Measurements from ENCODE around the gene RNF7. TPM values are rescaled to one million over a fixed set of nuclear protein-coding genes. Genes with fewer than 3 reads are reported as not detected.

Gene RNF7
- total and polyA plus RNA-seq, 2 of the 8 experiments (the other 6 are each of a cell fraction or from before 2014, with no cell fraction given) = 78.4 to 113 TPM

GRCh38 chr3:141710888-141711616, 27.0 kb upstream of the RNF7 start:
- no peak overlapping the region for H3K23ac ChIP-seq (ENCODE audit: insufficient read length)
- no peak overlapping the region for H4K8ac ChIP-seq (ENCODE audit: extremely low read depth, insufficient read depth, low read length)
- no peaks in the 10 kb centered on the region for H3K79me1 ChIP-seq (ENCODE audit: low read depth, low read length)
- no peak overlapping the region for H2AFZ ChIP-seq (ENCODE audit: low read length)
- no peak overlapping the region for H3K4ac ChIP-seq (replicated peaks; ENCODE audit: insufficient read length, low read depth, low read length)
- no peak overlapping the region for H3K4me3 ChIP-seq (ENCODE audit: extremely low read depth in 1 of 4, insufficient read depth in 2 of 4, low read depth in 3 of 4, low read length in 4 of 4)
- no peak overlapping the region for H2BK12ac ChIP-seq (ENCODE audit: low read depth, low read length)
- H3K27ac ChIP-seq (ENCODE audit: low read depth, low read length) = no peak overlapping the region
- no peaks in the 10 kb centered on the region for H4K20me1 ChIP-seq (replicated peaks in 1 of 2; ENCODE audit: control insufficient read depth in 1 of 2, insufficient read depth in 2 of 2, low read length in 2 of 2)
- H3K9me3 ChIP-seq (ENCODE audit: insufficient read depth in 2 of 2, low read depth in 1 of 2, low read length in 1 of 2) = peaks cover 0 to 4% of the 10 kb centered on the region in 2 experiments; a peak in 1 of 4 replicates
- no peak overlapping the region for H3K56ac ChIP-seq (replicated peaks; ENCODE audit: insufficient read length, low read depth, low read length)
- ChIA-PET POLR2A (ENCODE audit: partially characterized antibody) (no interaction called here), CTCF (ENCODE audit: partially characterized antibody) (no interaction called here)
- H3K4me1 ChIP-seq (replicated peaks in 1 of 4; ENCODE audit: control insufficient read depth in 3 of 4, insufficient read depth in 4 of 4, low read length in 3 of 4) = no peaks in the 10 kb centered on the region
- H3K14ac ChIP-seq (ENCODE audit: insufficient read length) = no peak overlapping the region
- no peaks in the 10 kb centered on the region for H3K36me3 ChIP-seq (ENCODE audit: control insufficient read depth in 2 of 4, insufficient read depth in 4 of 4, low read length in 3 of 4)
- no peaks in the 10 kb centered on the region for H3K23me2 ChIP-seq (ENCODE audit: low read depth, low read length)
- H3K27me3 ChIP-seq (replicated peaks in 1 of 4; ENCODE audit: control insufficient read depth in 3 of 4, extremely low read depth in 1 of 4, insufficient read depth in 3 of 4, low read length in 3 of 4) = no peaks in the 10 kb centered on the region
- no peaks in the 10 kb centered on the region for H3K79me2 ChIP-seq (ENCODE audit: control insufficient read depth in 1 of 2, insufficient read depth in 2 of 2, low read length in 2 of 2)
- DNase-seq (ENCODE audit: low read depth in 1 of 2, low spot score in 2 of 2) (no peak), FAIRE-seq (no peak)
- TF ChIP-seq KDM4A (IDR thresholded peaks at IDR 0.05; ENCODE audit: low read depth, low read length, severe bottlenecking) (no peak), SUZ12 (IDR thresholded peaks at IDR 0.05; ENCODE audit: low read length) (no peak), CBX5 (IDR thresholded peaks at IDR 0.05; ENCODE audit: low read depth, low read length) (no peak), BACH1 (IDR thresholded peaks at IDR 0.05; ENCODE audit: low read length) (no peak), GTF2F1 (IDR thresholded peaks at IDR 0.05; ENCODE audit: borderline replicate concordance, low read depth, low read length) (no peak), HDAC6 (IDR thresholded peaks at IDR 0.05; ENCODE audit: low read depth, low read length) (no peak), TBP (IDR thresholded peaks at IDR 0.05; ENCODE audit: low read depth, low read length) (no peak), SIX5 (IDR thresholded peaks at IDR 0.05; ENCODE audit: low read depth, low read length) (no peak), SIRT6 (IDR thresholded peaks at IDR 0.05; ENCODE audit: low read length) (no peak), KDM5A (IDR thresholded peaks at IDR 0.05; ENCODE audit: low read length) (no peak)
- TF ChIP-seq, protein P1, sequence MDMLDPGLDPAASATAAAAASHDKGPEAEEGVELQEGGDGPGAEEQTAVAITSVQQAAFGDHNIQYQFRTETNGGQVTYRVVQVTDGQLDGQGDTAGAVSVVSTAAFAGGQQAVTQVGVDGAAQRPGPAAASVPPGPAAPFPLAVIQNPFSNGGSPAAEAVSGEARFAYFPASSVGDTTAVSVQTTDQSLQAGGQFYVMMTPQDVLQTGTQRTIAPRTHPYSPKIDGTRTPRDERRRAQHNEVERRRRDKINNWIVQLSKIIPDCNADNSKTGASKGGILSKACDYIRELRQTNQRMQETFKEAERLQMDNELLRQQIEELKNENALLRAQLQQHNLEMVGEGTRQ (IDR thresholded peaks at IDR 0.05; ENCODE audit: low read length) = no peak
- no peak overlapping the region for H2BK15ac ChIP-seq (ENCODE audit: low read length)
- no peak overlapping the region for H2AK5ac ChIP-seq (ENCODE audit: low read depth, low read length)
- no peak overlapping the region for H2BK120ac ChIP-seq (replicated peaks; ENCODE audit: low read depth, low read length)
- H3K4me2 ChIP-seq (ENCODE audit: insufficient read depth in 1 of 2, low read depth in 2 of 2, low read length in 2 of 2) = no peak overlapping the region
- 78% methylated on average over 6 of the region's 6 CpGs; no CpG with 5 or more reads in 1 of the 2 experiments for WGBS, 2 experiments (ENCODE audit: extremely low coverage in 1 of 2, insufficient coverage in 1 of 2, insufficient read length in 1 of 2, insufficient replicate concordance in 2 of 2, low coverage in 1 of 2, low lambda C conversion rate in 2 of 2, missing lambda C conversion rate in 1 of 2)
- H3K9ac ChIP-seq (replicated peaks in 1 of 4; ENCODE audit: extremely low read depth in 1 of 4, low read depth in 3 of 4, low read length in 3 of 4) = no peak overlapping the region
- H3K18ac ChIP-seq (ENCODE audit: extremely low read depth, low read length) = no peak overlapping the region
- no peak overlapping the region for H2BK5ac ChIP-seq (ENCODE audit: low read depth, low read length)
- no peak overlapping the region for H4K5ac ChIP-seq (ENCODE audit: insufficient read length, low read depth, low read length)
- no peak overlapping the region for H4K91ac ChIP-seq (replicated peaks; ENCODE audit: insufficient read length, low read length)
- H2BK20ac ChIP-seq (ENCODE audit: low read length) = no peak overlapping the region
